ENCODE data around the gene CTU2.

CTU2 gene

GRCh38 chr16:88681709-88682451 lies 24.4 kb upstream of the CTU2 start:
- DNase-seq (ENCODE audit: low read depth in 2 of 2) = no peak

- no peak for DNase-seq (ENCODE audit: low read depth in 2 of 2)
Measured at GRCh38 chr16:88684569-88685155, 21.6 kb upstream of the CTU2 start.

- no peak for DNase-seq (ENCODE audit: low read depth in 2 of 2)
Measured at GRCh38 chr16:88685156-88686061, 20.9 kb upstream of the CTU2 start.

- no peak for DNase-seq (ENCODE audit: low read depth in 2 of 2)
Measured at GRCh38 chr16:88686062-88686438, 20.3 kb upstream of the CTU2 start.

GRCh38 chr16:88686439-88687253 lies 19.7 kb upstream of the CTU2 start, which contains the start of gene SNAI3:
SNAI3 (minus strand) TSS chr16:88686507; CDS start chr16:88686406, 101 bp downstream.
- peak; percentile 64 to 68 for DNase-seq (ENCODE audit: low read depth in 2 of 2)

- DNase-seq (ENCODE audit: low read depth in 2 of 2) = no peak
Measured at GRCh38 chr16:88687254-88687576, 19.1 kb upstream of the CTU2 start.

GRCh38 chr16:88687676-88688012 lies 18.7 kb upstream of the CTU2 start:
- no peak for DNase-seq (ENCODE audit: low read depth in 2 of 2)

- no peak for DNase-seq (ENCODE audit: low read depth in 2 of 2)
Measured at GRCh38 chr16:88688013-88688778, 18.1 kb upstream of the CTU2 start.

GRCh38 chr16:88690341-88691128 lies 15.8 kb upstream of the CTU2 start:
- no peak for DNase-seq (ENCODE audit: low read depth in 2 of 2)

GRCh38 chr16:88691129-88691813 lies 15.0 kb upstream of the CTU2 start:
- DNase-seq (ENCODE audit: low read depth in 2 of 2) = no peak

GRCh38 chr16:88691924-88692560 lies 14.3 kb upstream of the CTU2 start:
- no peak for DNase-seq (ENCODE audit: low read depth in 2 of 2)

GRCh38 chr16:88692861-88693260 lies 13.4 kb upstream of the CTU2 start:
- DNase-seq (ENCODE audit: low read depth in 2 of 2) = no peak

- DNase-seq (ENCODE audit: low read depth in 2 of 2) = no peak
Measured at GRCh38 chr16:88693420-88694177, 12.7 kb upstream of the CTU2 start.

GRCh38 chr16:88694221-88695087 lies 11.8 kb upstream of the CTU2 start:
- DNase-seq (ENCODE audit: low read depth in 2 of 2) = no peak

GRCh38 chr16:88695218-88695617 lies 11.1 kb upstream of the CTU2 start:
- no peak for DNase-seq (ENCODE audit: low read depth in 2 of 2)

- DNase-seq (ENCODE audit: low read depth in 2 of 2) = no peak
Measured at GRCh38 chr16:88695753-88696152, 10.6 kb upstream of the CTU2 start.

GRCh38 chr16:88696441-88696840 lies 9.9 kb upstream of the CTU2 start:
- DNase-seq (ENCODE audit: low read depth in 2 of 2) = no peak
